HEK293 (cell line): ENCODE measurements around the gene LRFN2.

ENCODE experiments used
- ZBTB1 ChIP-seq: fragments of 450-650 bp; formaldehyde crosslinking; IDR thresholded peaks from 2 replicates; pipeline ENCODE4 v1.5.1; 2016; ENCODE audit warnings: missing biosample characterization, missing genetic modification characterization
- ZNF184 ChIP-seq: fragments of 450-650 bp; IDR thresholded peaks from 2 replicates; pipeline ENCODE4 v1.5.1; 2018; ENCODE audit warnings: missing biosample characterization, mild to moderate bottlenecking, missing genetic modification characterization
- ZNF274 ChIP-seq, 2 experiments: fragments of 200-500 bp in 1 of 2; fragments of 450-650 bp in 1 of 2; sonication (Bioruptor generic) in 1 of 2; formaldehyde crosslinking in 1 of 2; IDR thresholded peaks; 2 replicates each; pipeline versions ENCODE4 v1.5.1 to v1.6.1; 2014 to 2016; ENCODE audit warnings: borderline replicate concordance in 1 of 2, inconsistent platforms in 1 of 2, low read length in 1 of 2, missing biosample characterization in 1 of 2, missing genetic modification characterization in 1 of 2
- TF ChIP-seq, protein P1 (sequence below): fragments of 450-650 bp; formaldehyde crosslinking; IDR thresholded peaks from 2 replicates; pipeline ENCODE4 v1.5.1; 2017; ENCODE audit warnings: missing biosample characterization, mild to moderate bottlenecking, missing genetic modification characterization, moderate library complexity
- TF ChIP-seq, protein P2 (sequence below): fragments of 450-650 bp; formaldehyde crosslinking; IDR thresholded peaks from 2 replicates; pipeline ENCODE4 v1.5.1; 2016; ENCODE audit warnings: missing biosample characterization, missing genetic modification characterization
- TF ChIP-seq, protein P3 (sequence below): fragments of 450-650 bp; formaldehyde crosslinking; IDR thresholded peaks from 2 replicates; pipeline ENCODE4 v1.5.1; 2016; ENCODE audit warnings: missing biosample characterization, missing genetic modification characterization

DNA sequence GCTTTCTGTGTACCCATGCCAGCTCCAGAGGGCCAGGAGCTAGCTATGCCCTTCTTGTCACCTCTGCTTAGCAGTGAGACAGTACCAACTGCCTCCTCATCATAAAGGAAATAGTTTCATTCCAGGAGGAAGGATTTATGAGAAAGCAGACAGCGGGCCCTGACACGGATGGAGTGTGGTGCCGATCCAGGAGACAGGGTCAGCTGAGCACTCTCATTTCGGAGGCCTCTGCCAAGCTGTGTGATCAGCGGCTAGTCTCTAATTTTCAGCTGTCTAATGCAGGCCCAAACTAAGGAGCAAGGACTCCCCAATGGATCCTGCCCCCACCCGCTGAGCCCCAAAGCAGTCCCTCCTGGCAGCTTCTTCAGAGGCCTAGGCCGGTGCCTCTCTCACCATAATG, 103.1 kb downstream of the LRFN2 start:
- TF ChIP-seq, protein P1, sequence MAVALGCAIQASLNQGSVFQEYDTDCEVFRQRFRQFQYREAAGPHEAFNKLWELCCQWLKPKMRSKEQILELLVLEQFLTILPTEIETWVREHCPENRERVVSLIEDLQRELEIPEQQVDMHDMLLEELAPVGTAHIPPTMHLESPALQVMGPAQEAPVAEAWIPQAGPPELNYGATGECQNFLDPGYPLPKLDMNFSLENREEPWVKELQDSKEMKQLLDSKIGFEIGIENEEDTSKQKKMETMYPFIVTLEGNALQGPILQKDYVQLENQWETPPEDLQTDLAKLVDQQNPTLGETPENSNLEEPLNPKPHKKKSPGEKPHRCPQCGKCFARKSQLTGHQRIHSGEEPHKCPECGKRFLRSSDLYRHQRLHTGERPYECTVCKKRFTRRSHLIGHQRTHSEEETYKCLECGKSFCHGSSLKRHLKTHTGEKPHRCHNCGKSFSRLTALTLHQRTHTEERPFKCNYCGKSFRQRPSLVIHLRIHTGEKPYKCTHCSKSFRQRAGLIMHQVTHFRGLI (tag by site-specific recombination), result no peak
- TF ChIP-seq ZNF274 (IDR thresholded peaks at IDR 0.05; ENCODE audit: low read length), result no peak
- TF ChIP-seq ZNF274 (tag by site-specific recombination; IDR thresholded peaks at IDR 0.05; ENCODE audit: borderline replicate concordance), result no peak
- TF ChIP-seq ZNF184 (tag by site-specific recombination), result no peak
- TF ChIP-seq, protein P2, sequence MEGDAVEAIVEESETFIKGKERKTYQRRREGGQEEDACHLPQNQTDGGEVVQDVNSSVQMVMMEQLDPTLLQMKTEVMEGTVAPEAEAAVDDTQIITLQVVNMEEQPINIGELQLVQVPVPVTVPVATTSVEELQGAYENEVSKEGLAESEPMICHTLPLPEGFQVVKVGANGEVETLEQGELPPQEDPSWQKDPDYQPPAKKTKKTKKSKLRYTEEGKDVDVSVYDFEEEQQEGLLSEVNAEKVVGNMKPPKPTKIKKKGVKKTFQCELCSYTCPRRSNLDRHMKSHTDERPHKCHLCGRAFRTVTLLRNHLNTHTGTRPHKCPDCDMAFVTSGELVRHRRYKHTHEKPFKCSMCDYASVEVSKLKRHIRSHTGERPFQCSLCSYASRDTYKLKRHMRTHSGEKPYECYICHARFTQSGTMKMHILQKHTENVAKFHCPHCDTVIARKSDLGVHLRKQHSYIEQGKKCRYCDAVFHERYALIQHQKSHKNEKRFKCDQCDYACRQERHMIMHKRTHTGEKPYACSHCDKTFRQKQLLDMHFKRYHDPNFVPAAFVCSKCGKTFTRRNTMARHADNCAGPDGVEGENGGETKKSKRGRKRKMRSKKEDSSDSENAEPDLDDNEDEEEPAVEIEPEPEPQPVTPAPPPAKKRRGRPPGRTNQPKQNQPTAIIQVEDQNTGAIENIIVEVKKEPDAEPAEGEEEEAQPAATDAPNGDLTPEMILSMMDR (tag by site-specific recombination), result no peak
- TF ChIP-seq, protein P3, sequence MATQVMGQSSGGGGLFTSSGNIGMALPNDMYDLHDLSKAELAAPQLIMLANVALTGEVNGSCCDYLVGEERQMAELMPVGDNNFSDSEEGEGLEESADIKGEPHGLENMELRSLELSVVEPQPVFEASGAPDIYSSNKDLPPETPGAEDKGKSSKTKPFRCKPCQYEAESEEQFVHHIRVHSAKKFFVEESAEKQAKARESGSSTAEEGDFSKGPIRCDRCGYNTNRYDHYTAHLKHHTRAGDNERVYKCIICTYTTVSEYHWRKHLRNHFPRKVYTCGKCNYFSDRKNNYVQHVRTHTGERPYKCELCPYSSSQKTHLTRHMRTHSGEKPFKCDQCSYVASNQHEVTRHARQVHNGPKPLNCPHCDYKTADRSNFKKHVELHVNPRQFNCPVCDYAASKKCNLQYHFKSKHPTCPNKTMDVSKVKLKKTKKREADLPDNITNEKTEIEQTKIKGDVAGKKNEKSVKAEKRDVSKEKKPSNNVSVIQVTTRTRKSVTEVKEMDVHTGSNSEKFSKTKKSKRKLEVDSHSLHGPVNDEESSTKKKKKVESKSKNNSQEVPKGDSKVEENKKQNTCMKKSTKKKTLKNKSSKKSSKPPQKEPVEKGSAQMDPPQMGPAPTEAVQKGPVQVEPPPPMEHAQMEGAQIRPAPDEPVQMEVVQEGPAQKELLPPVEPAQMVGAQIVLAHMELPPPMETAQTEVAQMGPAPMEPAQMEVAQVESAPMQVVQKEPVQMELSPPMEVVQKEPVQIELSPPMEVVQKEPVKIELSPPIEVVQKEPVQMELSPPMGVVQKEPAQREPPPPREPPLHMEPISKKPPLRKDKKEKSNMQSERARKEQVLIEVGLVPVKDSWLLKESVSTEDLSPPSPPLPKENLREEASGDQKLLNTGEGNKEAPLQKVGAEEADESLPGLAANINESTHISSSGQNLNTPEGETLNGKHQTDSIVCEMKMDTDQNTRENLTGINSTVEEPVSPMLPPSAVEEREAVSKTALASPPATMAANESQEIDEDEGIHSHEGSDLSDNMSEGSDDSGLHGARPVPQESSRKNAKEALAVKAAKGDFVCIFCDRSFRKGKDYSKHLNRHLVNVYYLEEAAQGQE (tag by site-specific recombination), result no peak
- no peak for TF ChIP-seq ZBTB1 (tag by site-specific recombination)
